IMR-90 (cell line): ENCODE measurements around the gene MICOS13. TPM values are rescaled to one million over a fixed set of nuclear protein-coding genes. Genes with fewer than 3 reads are reported as not detected.

Experiments
- ATAC-seq: fragments of 200-7000 bp; cut with Tn5 transposase; 2 replicates; pipeline ENCODE4 v1.9.1; 2020; ENCODE audit warnings: low read depth, mild to moderate bottlenecking, moderate library complexity
- BruUV-seq: library from RNA; stranded (reverse); fragments of 400-500 nt; replicated peaks from 2 replicates; lab custom pipeline; 2021; lab: Mats Ljungman, UMichigan
- CTCF ChIA-PET: fragments of 300-600 bp; formaldehyde crosslinking; extraction: SDS; loops from one replicate; lab custom pipeline; 2021; ENCODE audit warnings: antibody characterized with exemption; lab: Yijun Ruan, JAX
- POLR2A ChIA-PET: fragments of 300-600 bp; sonication (Branson Sonifier 250); formaldehyde crosslinking; loops from one replicate; lab custom pipeline; 2022; ENCODE audit warnings: antibody characterized with exemption; ENCODE audit not compliant: unreplicated experiment; lab: Charles Lee
- DNase-seq: peaks from one replicate; pipeline ENCODE4 v3.0.0; 2013
- H2AFZ ChIP-seq: replicated peaks from 2 replicates; pipeline ENCODE3; 2013; ENCODE audit warnings: low read length, mild to moderate bottlenecking; ENCODE audit not compliant: poor library complexity
- H2AK5ac ChIP-seq: 2 replicates; pipeline ENCODE4 v1.6.1; 2013; ENCODE audit warnings: low read depth, low read length, inconsistent platforms
- H2AK9ac ChIP-seq: replicated peaks from 2 replicates; pipeline ENCODE3; 2013; ENCODE audit warnings: mild to moderate bottlenecking, low read depth, low read length, moderate library complexity; ENCODE audit not compliant: poor library complexity
- H2BK120ac ChIP-seq: 2 replicates; pipeline ENCODE4 v1.6.1; 2013; ENCODE audit warnings: low read depth, low read length, inconsistent platforms
- H2BK15ac ChIP-seq: 3 replicates; pipeline ENCODE4 v1.6.1; 2013; ENCODE audit warnings: low read depth, low read length, inconsistent platforms
- H2BK20ac ChIP-seq: 2 replicates; pipeline ENCODE4 v1.6.1; 2013; ENCODE audit warnings: low read depth, mild to moderate bottlenecking, inconsistent platforms, low read length, moderate library complexity
- H2BK5ac ChIP-seq: 2 replicates; pipeline ENCODE4 v1.6.1; 2013; ENCODE audit warnings: mild to moderate bottlenecking, low read depth, low read length, inconsistent platforms; ENCODE audit not compliant: poor library complexity, severe bottlenecking
- H3K14ac ChIP-seq: replicated peaks from 2 replicates; pipeline ENCODE4 v1.6.1; 2013; ENCODE audit warnings: low read depth, low read length, inconsistent platforms
- H3K18ac ChIP-seq: 2 replicates; pipeline ENCODE4 v1.6.1; 2013; ENCODE audit warnings: low read depth, low read length, control low read depth
- H3K23ac ChIP-seq: 2 replicates; pipeline ENCODE4 v1.6.1; 2013; ENCODE audit warnings: low read depth, low read length, inconsistent platforms
- H3K27ac ChIP-seq: 2 replicates; pipeline ENCODE4 v1.5.1; 2013; ENCODE audit warnings: mild to moderate bottlenecking, control low read depth, low read length; ENCODE audit not compliant: insufficient read depth
- H3K27me3 ChIP-seq: 2 replicates; pipeline ENCODE4 v1.6.1; 2013; ENCODE audit warnings: low read length; ENCODE audit not compliant: control insufficient read depth, insufficient read depth
- H3K36me3 ChIP-seq: 2 replicates; pipeline ENCODE4 v1.6.1; 2013; ENCODE audit warnings: low read length, mixed read lengths; ENCODE audit not compliant: control insufficient read depth, insufficient read depth
- H3K4ac ChIP-seq: 2 replicates; pipeline ENCODE4 v1.6.1; 2013; ENCODE audit warnings: low read depth, low read length, inconsistent platforms
- H3K4me1 ChIP-seq: 2 replicates; pipeline ENCODE4 v1.6.1; 2013; ENCODE audit warnings: low read length, mixed read lengths; ENCODE audit not compliant: control insufficient read depth, insufficient read depth
- H3K4me2 ChIP-seq: 2 replicates; pipeline ENCODE4 v1.6.1; 2013; ENCODE audit warnings: low read depth, mild to moderate bottlenecking, control low read depth, low read length, moderate library complexity
- H3K4me3 ChIP-seq: 2 replicates; pipeline ENCODE4 v1.5.1; 2013; ENCODE audit warnings: low read depth, mild to moderate bottlenecking, control low read depth, low read length, moderate library complexity; ENCODE audit not compliant: insufficient read depth
- H3K56ac ChIP-seq: 2 replicates; pipeline ENCODE4 v1.6.1; 2013; ENCODE audit warnings: low read length, inconsistent platforms; ENCODE audit not compliant: insufficient read depth; ENCODE audit errors: extremely low read depth
- H3K79me1 ChIP-seq, 2 experiments: 2 replicates each; pipeline ENCODE4 v1.6.1; 2013; ENCODE audit warnings: low read length in 2 of 2, inconsistent platforms in 1 of 2, low read depth in 1 of 2
- H3K9ac ChIP-seq: 2 replicates; pipeline ENCODE4 v1.6.1; 2013; ENCODE audit warnings: low read depth, low read length, control low read depth
- H3K9me1 ChIP-seq: 2 replicates; pipeline ENCODE4 v1.6.1; 2013; ENCODE audit warnings: low read length, inconsistent platforms; ENCODE audit not compliant: insufficient read depth
- H3K9me3 ChIP-seq: 2 replicates; pipeline ENCODE4 v1.6.1; 2013; ENCODE audit warnings: low read length; ENCODE audit not compliant: control insufficient read depth, insufficient read depth
- H4K20me1 ChIP-seq: 2 replicates; pipeline ENCODE4 v1.6.1; 2013; ENCODE audit warnings: low read length, inconsistent platforms; ENCODE audit not compliant: insufficient read depth
- H4K5ac ChIP-seq: 2 replicates; pipeline ENCODE4 v1.6.1; 2013; ENCODE audit warnings: mild to moderate bottlenecking, low read depth, low read length, control low read depth
- H4K8ac ChIP-seq, 2 experiments: 2 replicates each; pipeline ENCODE4 v1.6.1; 2013; ENCODE audit warnings: low read depth in 2 of 2, low read length in 2 of 2, control low read depth in 1 of 2, inconsistent platforms in 1 of 2
- H4K91ac ChIP-seq: 2 replicates; pipeline ENCODE4 v1.6.1; 2013; ENCODE audit warnings: low read depth, low read length, inconsistent platforms; ENCODE audit not compliant: insufficient read depth
- BHLHE40 ChIP-seq: fragments of 150-350 bp; IDR thresholded peaks from 2 replicates; pipeline ENCODE4 v1.6.1; 2016; ENCODE audit warnings: mild to moderate bottlenecking, low read depth, low read length
- CEBPB ChIP-seq: IDR thresholded peaks from 2 replicates; pipeline ENCODE4 v1.6.1; 2012; ENCODE audit warnings: low read depth, low read length, improper control_type of control experiment
- CHD1 ChIP-seq: IDR thresholded peaks from 2 replicates; pipeline ENCODE4 v1.6.1; 2012; ENCODE audit warnings: low read depth, low read length, improper control_type of control experiment
- ELK1 ChIP-seq: fragments of 150-350 bp; IDR thresholded peaks from 2 replicates; pipeline ENCODE4 v1.6.1; 2016; ENCODE audit warnings: low read depth, mild to moderate bottlenecking, low read length, moderate library complexity, borderline replicate concordance
- FOS ChIP-seq: fragments of 150-350 bp; IDR thresholded peaks from 2 replicates; pipeline ENCODE4 v1.6.1; 2016; ENCODE audit warnings: low read depth, low read length
- MAZ ChIP-seq: IDR thresholded peaks from 2 replicates; pipeline ENCODE4 v1.6.1; 2012; ENCODE audit warnings: low read depth, mild to moderate bottlenecking, low read length, improper control_type of control experiment, moderate library complexity, borderline replicate concordance
- MXI1 ChIP-seq: IDR thresholded peaks from 2 replicates; pipeline ENCODE4 v1.6.1; 2012; ENCODE audit warnings: low read depth, mild to moderate bottlenecking, low read length, moderate library complexity, borderline replicate concordance
- NFE2L2 ChIP-seq: fragments of 150-350 bp; IDR thresholded peaks from 2 replicates; pipeline ENCODE4 v1.6.1; 2016; ENCODE audit warnings: low read depth, mild to moderate bottlenecking, low read length
- POLR2A ChIP-seq: IDR thresholded peaks from 2 replicates; pipeline ENCODE4 v1.6.1; 2012; ENCODE audit warnings: mild to moderate bottlenecking, low read depth, low read length
- RAD21 ChIP-seq: IDR thresholded peaks from 2 replicates; pipeline ENCODE4 v1.6.1; 2012; ENCODE audit warnings: low read length, improper control_type of control experiment
- RCOR1 ChIP-seq: IDR thresholded peaks from 2 replicates; pipeline ENCODE4 v1.6.1; 2012; ENCODE audit warnings: mild to moderate bottlenecking, low read length, improper control_type of control experiment; ENCODE audit not compliant: insufficient replicate concordance
- RFX5 ChIP-seq: IDR thresholded peaks from 2 replicates; pipeline ENCODE4 v1.8.0; 2012; ENCODE audit warnings: low read depth, mild to moderate bottlenecking, low read length, moderate library complexity
- SMC3 ChIP-seq: fragments of 150-350 bp; IDR thresholded peaks from 2 replicates; pipeline ENCODE4 v1.6.1; 2016; ENCODE audit warnings: low read depth, mild to moderate bottlenecking, antibody characterized with exemption, low read length, moderate library complexity
- USF2 ChIP-seq: fragments of 150-350 bp; IDR thresholded peaks from 2 replicates; pipeline ENCODE4 v1.6.1; 2017; ENCODE audit warnings: mild to moderate bottlenecking, antibody characterized with exemption, low read length, low read depth
- WGBS, 2 experiments: methylation state at CpG; one replicate each; pipeline versions ENCODE4 v1.1.5 to v1.1.7; 2013; ENCODE audit warnings: missing lambda C conversion rate in 2 of 2; ENCODE audit not compliant: insufficient read length in 1 of 2; ENCODE audit errors: extremely low coverage in 2 of 2; 5-methylcytosine and 5-hydroxymethylcytosine counted together
- dilution Hi-C: fragments of 300-500 bp; cut with HindIII; formaldehyde crosslinking; loops from one replicate; pipeline ENCODE4 v1.14.3; 2018; ENCODE audit warnings: low sequenced_read_pairs; ENCODE audit not compliant: unreplicated experiment
- in situ Hi-C: fragments of 300-500 bp; cut with MboI; formaldehyde crosslinking; loops from 3 replicates; pipeline ENCODE4 v1.14.3; 2019; ENCODE audit warnings: low sequenced_read_pairs, inconsistent platforms, mixed read lengths
- intact Hi-C: fragments of 100-400 bp; cut with micrococcal nuclease; formaldehyde crosslinking; loops from 2 replicates; pipeline ENCODE4 v1.10.0; 2022
- polyA plus RNA-seq, 3 experiments: library from polyadenylated mRNA; depleted of rRNA; stranded (reverse); fragments of >200 nt; gene quantifications; 2 replicates each; pipeline ENCODE4 v1.2.3, GENCODE V29; 2012; ENCODE audit warnings: low replicate concordance in 1 of 3
- total RNA-seq: library from RNA; depleted of rRNA; stranded (reverse); fragments of >200 nt; gene quantifications from 2 replicates; pipeline ENCODE4 v1.2.3, GENCODE V29; 2012
- TF ChIP-seq, protein P1 (sequence below): conservative IDR thresholded peaks from 2 replicates; pipeline ENCODE4 v1.5.1; 2012; ENCODE audit warnings: mild to moderate bottlenecking, low read depth, low read length, improper control_type of control experiment

MICOS13 gene
- total and polyA plus RNA-seq, 2 of the 4 experiments (the other 2 are of a cell fraction): 14.5 to 48.9 TPM

DNA sequence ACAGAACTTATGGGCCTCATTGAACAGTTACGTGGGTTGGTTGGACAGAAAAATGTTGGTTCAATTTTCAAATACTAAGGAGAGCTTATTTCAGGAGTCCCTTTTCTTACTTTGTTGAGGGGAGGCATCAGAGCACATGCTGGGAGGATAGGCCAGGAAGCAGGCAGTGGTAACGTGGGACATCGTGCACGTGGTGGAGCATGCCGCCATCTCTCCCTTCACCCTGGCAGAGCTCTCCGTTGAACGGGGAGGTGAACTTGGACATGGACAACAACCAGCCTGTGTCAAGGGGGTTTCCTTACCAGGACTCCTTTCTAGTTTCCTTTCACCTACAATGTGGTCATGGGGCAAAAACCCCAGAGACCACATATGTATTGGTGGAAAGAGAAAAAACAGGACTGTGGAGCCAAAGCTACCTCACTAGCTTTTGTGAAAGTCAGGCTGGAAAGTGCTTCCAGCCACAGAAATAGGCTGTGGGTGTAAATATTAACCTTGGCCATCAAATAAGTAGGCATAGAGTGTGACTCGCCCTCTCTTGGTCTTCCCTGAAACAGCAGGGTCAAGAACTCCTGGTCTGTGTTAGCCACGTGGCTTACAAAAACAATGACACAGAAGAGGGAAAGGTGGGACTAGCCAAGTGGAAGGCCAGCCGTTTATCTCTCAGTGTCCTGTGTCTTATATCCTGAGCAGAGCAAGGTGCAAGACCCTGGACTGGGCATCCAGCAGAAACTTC is 14.4 kb downstream of the MICOS13 start:
- Histone ChIP-seq H2BK20ac (no peak overlapping the region), H2AK9ac (no peak overlapping the region), H3K9ac (no peak overlapping the region), H2BK15ac (no peak overlapping the region), H4K8ac (no peak overlapping the region), H2AFZ (no peak overlapping the region), H3K4me1 (no peaks in the 10 kb centered on the region), H3K27ac (no peak overlapping the region), H4K5ac (no peak overlapping the region), H3K4ac (no peak overlapping the region), H3K9me3 (no peaks in the 10 kb centered on the region), H3K4me3 (no peak overlapping the region), H3K23ac (no peak overlapping the region), H2BK5ac (no peak overlapping the region), H2AK5ac (no peak overlapping the region), H3K14ac (no peak overlapping the region), H3K56ac (no peak overlapping the region), H3K36me3 (peaks cover 76% of the 10 kb centered on the region), H3K4me2 (no peak overlapping the region), H3K27me3 (no peaks in the 10 kb centered on the region), H4K91ac (no peak overlapping the region), H3K18ac (no peak overlapping the region), H4K20me1 (peaks cover 35% of the 10 kb centered on the region), H2BK120ac (no peak overlapping the region), H3K9me1 (peaks cover 6% of the 10 kb centered on the region; the same call in 1 of the 2 replicates), H3K79me1 (peaks cover 3 to 58% of the 10 kb centered on the region in 2 experiments; a peak in 3 of 4 replicates)
- POLR2A ChIA-PET: no interaction called here
- intact Hi-C loops: loop anchor here (5.0 kb wide), 1 partner anchor 44 kb away; the partner anchor contains the start of genes SAFB and SAFB2
- no TSS peak for BruUV-seq
- dilution Hi-C loops: no loop called here
- peak; percentile 84 for DNase-seq
- 85% methylated on average over 5 of the region's 10 CpGs; no CpG with 5 or more reads in 1 of the 2 experiments for WGBS, 2 experiments
- in situ Hi-C loops: no loop called here
- CTCF ChIA-PET: no interaction called here
- ATAC-seq: peak; percentile 85
- TF ChIP-seq MXI1 (peak; percentile 66; the same call in 1 of the 2 replicates), FOS (no peak), RFX5 (no peak), SMC3 (peak; percentile 25; the same call in 1 of the 2 replicates), USF2 (peak; percentile 78), ELK1 (no peak), BHLHE40 (no peak), MAZ (no peak), POLR2A (no peak), RCOR1 (no peak), CHD1 (no peak), NFE2L2 (no peak), RAD21 (0 out of 2 replicates have a peak, but pooled peaks have one; percentile 17), CEBPB (no peak)
- TF ChIP-seq, protein P1, sequence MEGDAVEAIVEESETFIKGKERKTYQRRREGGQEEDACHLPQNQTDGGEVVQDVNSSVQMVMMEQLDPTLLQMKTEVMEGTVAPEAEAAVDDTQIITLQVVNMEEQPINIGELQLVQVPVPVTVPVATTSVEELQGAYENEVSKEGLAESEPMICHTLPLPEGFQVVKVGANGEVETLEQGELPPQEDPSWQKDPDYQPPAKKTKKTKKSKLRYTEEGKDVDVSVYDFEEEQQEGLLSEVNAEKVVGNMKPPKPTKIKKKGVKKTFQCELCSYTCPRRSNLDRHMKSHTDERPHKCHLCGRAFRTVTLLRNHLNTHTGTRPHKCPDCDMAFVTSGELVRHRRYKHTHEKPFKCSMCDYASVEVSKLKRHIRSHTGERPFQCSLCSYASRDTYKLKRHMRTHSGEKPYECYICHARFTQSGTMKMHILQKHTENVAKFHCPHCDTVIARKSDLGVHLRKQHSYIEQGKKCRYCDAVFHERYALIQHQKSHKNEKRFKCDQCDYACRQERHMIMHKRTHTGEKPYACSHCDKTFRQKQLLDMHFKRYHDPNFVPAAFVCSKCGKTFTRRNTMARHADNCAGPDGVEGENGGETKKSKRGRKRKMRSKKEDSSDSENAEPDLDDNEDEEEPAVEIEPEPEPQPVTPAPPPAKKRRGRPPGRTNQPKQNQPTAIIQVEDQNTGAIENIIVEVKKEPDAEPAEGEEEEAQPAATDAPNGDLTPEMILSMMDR: peak; percentile 40
